Neural cell (in vitro differentiated cells): ENCODE data around the gene HIVEP2.

ENCODE experiments used
- CTCF ChIP-seq: fragments of 450-650 bp; IDR thresholded peaks from 2 replicates; pipeline ENCODE4 v1.5.1; 2014; ENCODE audit warnings: antibody characterized with exemption, mild to moderate bottlenecking, moderate library complexity; ENCODE audit not compliant: poor library complexity, severe bottlenecking
- EP300 ChIP-seq: fragments of 450-650 bp; conservative IDR thresholded peaks from 2 replicates; pipeline ENCODE4 v1.6.1; 2014; ENCODE audit warnings: antibody characterized with exemption, mild to moderate bottlenecking, moderate library complexity; ENCODE audit not compliant: poor library complexity, severe bottlenecking
- RAD21 ChIP-seq: fragments of 450-650 bp; conservative IDR thresholded peaks from 2 replicates; pipeline ENCODE4 v1.6.1; 2014; ENCODE audit warnings: antibody characterized with exemption, mild to moderate bottlenecking, moderate library complexity
- SMC3 ChIP-seq: fragments of 450-650 bp; conservative IDR thresholded peaks from 2 replicates; pipeline ENCODE4 v1.6.1; 2014; ENCODE audit warnings: antibody characterized with exemption, mild to moderate bottlenecking, moderate library complexity; ENCODE audit not compliant: poor library complexity
- TAF1 ChIP-seq: IDR thresholded peaks from 2 replicates; pipeline ENCODE4 v1.6.1; 2012; ENCODE audit warnings: low read depth

GRCh38 chr6:142881290-142881689 lies 63.7 kb downstream of the HIVEP2 start:
- TF ChIP-seq CTCF (no peak), TAF1 (no peak), SMC3 (no peak), RAD21 (no peak), EP300 (no peak)
